GM19397 (cell line): Measurements from ENCODE around the gene ZNF786.
"Not testable (repeated sequence)": the region's sequence is repeated elsewhere in the genome, so short reads cannot be mapped to it uniquely, and the experiment has no call there.

Experiments
- ATAC-seq: cut with Tn5 transposase; IDR thresholded peaks from one replicate; pipeline ENCODE4 v1.9.1; 2021; ENCODE audit warnings: mild to moderate bottlenecking, moderate library complexity; ENCODE audit not compliant: unreplicated experiment

ZNF786 gene

GRCh38 chr7:149090397-149091195, at the start of gene ZNF786:
TSS of gene ZNF786 (minus strand) at chr7:149090718. CDS start at chr7:149090640, 78 bp downstream.
- peak; percentile 84 for ATAC-seq

GRCh38 chr7:149136118-149136517, 45.6 kb upstream of the ZNF786 start:
- ATAC-seq = no peak

GRCh38 chr7:149133028-149133710, 42.7 kb upstream of the ZNF786 start:
- ATAC-seq = no peak

- no peak for ATAC-seq
These were observed 40.2 kb upstream of the ZNF786 start for GRCh38 chr7:149130572-149131198.

- peak; percentile 40 for ATAC-seq
These were observed 36.2 kb upstream of the ZNF786 start for GRCh38 chr7:149126662-149127266.

- ATAC-seq = peak; percentile 82
These were observed 35.5 kb upstream of the ZNF786 start, which contains the start of gene ZNF425 for GRCh38 chr7:149125863-149126661. TSS of gene ZNF425 (minus strand) at chr7:149126324. CDS start at chr7:149126213, 111 bp downstream.

- no peak for ATAC-seq
These were observed 34.8 kb upstream of the ZNF786 start for GRCh38 chr7:149125189-149125862.

- ATAC-seq = no peak
These were observed 19.5 kb upstream of the ZNF786 start for GRCh38 chr7:149109969-149110368.

GRCh38 chr7:149104749-149105148, 14.2 kb upstream of the ZNF786 start:
- ATAC-seq = no peak

GRCh38 chr7:149104214-149104613, 13.7 kb upstream of the ZNF786 start:
- ATAC-seq = no peak

GRCh38 chr7:149103424-149103823, 12.9 kb upstream of the ZNF786 start:
- ATAC-seq = no peak

GRCh38 chr7:149102666-149103065, 12.1 kb upstream of the ZNF786 start:
- no peak for ATAC-seq

GRCh38 chr7:149100821-149101220, 10.3 kb upstream of the ZNF786 start:
- no peak for ATAC-seq

GRCh38 chr7:149099058-149099457, 8.5 kb upstream of the ZNF786 start:
- ATAC-seq = no peak

GRCh38 chr7:149097088-149097487, 6.6 kb upstream of the ZNF786 start:
- no peak for ATAC-seq

GRCh38 chr7:149093228-149093627, 2.7 kb upstream of the ZNF786 start:
- no peak for ATAC-seq

GRCh38 chr7:149092244-149092643, 1.7 kb upstream of the ZNF786 start:
- not testable (repeated sequence) for ATAC-seq

GRCh38 chr7:149087376-149087775, 3.1 kb downstream of the ZNF786 start:
- ATAC-seq = no peak

GRCh38 chr7:149085866-149086265, 4.7 kb downstream of the ZNF786 start:
- ATAC-seq = no peak

- no peak for ATAC-seq
These were observed 6.1 kb downstream of the ZNF786 start for GRCh38 chr7:149084407-149084806.
